Lower leg skin (tissue), 3 donors: ENCODE measurements around the gene PNMA6A.
"Not testable (repeated sequence)": the region's sequence is repeated elsewhere in the genome, so short reads cannot be mapped to it uniquely, and the experiment has no call there.

Experiments
- POLR2A ChIP-seq, 2 donors: fragments of 450-650 bp; IDR thresholded peaks; one replicate each; pipeline ENCODE4 v1.6.1; 2016 to 2017; ENCODE audit warnings: antibody characterized with exemption in 2 of 2, mild to moderate bottlenecking in 1 of 2, moderate library complexity in 1 of 2
- TF ChIP-seq, protein P1 (sequence below), 3 donors: fragments of 450-650 bp; IDR thresholded peaks; one replicate each; pipeline ENCODE4 v1.5.1; 2016; ENCODE audit warnings: antibody characterized with exemption in 3 of 3, mild to moderate bottlenecking in 3 of 3, moderate library complexity in 2 of 3

DNA sequence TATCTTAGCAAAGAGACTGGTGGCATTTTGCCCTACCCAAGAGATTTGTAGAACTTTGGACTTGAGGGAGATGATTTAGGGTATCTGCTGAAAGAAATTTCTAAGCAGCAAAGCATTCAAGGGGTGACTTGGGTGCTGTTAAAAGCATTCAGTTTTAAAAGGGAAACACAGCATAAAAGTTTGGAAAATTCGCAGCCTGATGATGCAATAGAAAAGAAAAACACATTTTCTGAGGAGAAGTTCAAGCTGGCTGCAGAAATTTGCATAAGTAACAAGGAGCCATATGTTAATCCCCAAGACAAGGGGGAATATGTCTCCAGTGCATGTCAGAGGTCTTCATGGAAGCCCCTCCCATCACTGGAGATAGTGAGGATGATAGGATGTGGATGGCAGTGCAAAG is 32.7 kb downstream of the PNMA6A start:
- TF ChIP-seq, protein P1, sequence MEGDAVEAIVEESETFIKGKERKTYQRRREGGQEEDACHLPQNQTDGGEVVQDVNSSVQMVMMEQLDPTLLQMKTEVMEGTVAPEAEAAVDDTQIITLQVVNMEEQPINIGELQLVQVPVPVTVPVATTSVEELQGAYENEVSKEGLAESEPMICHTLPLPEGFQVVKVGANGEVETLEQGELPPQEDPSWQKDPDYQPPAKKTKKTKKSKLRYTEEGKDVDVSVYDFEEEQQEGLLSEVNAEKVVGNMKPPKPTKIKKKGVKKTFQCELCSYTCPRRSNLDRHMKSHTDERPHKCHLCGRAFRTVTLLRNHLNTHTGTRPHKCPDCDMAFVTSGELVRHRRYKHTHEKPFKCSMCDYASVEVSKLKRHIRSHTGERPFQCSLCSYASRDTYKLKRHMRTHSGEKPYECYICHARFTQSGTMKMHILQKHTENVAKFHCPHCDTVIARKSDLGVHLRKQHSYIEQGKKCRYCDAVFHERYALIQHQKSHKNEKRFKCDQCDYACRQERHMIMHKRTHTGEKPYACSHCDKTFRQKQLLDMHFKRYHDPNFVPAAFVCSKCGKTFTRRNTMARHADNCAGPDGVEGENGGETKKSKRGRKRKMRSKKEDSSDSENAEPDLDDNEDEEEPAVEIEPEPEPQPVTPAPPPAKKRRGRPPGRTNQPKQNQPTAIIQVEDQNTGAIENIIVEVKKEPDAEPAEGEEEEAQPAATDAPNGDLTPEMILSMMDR (IDR thresholded peaks at IDR 0.05), result not testable (repeated sequence)
- not testable (repeated sequence) for TF ChIP-seq POLR2A (IDR thresholded peaks at IDR 0.05)
